SK-N-SH treated with all-trans-retinoic acid at 6 μM for 48 hours (cell line): Measurements from ENCODE around the gene DENND5A.

Experiments
- ARNTL ChIP-seq: fragments of 450-650 bp; formaldehyde crosslinking; IDR thresholded peaks from 2 replicates; pipeline ENCODE4 v1.5.0; 2020; ENCODE audit warnings: low read depth, mild to moderate bottlenecking, moderate library complexity, borderline replicate concordance
- CREB5 ChIP-seq: fragments of 250-450 bp; sonication (Bioruptor Pico); IDR thresholded peaks from 2 replicates; pipeline ENCODE4 v1.5.1; 2020; ENCODE audit warnings: low read depth, mild to moderate bottlenecking, moderate library complexity
- ISL1 ChIP-seq: fragments of 250-450 bp; sonication (Bioruptor Pico); IDR thresholded peaks from 2 replicates; pipeline ENCODE4 v2.1.2; 2022; ENCODE audit warnings: mild to moderate bottlenecking, moderate library complexity
- OSR1 ChIP-seq: fragments of 250-450 bp; sonication (Bioruptor Pico); IDR thresholded peaks from 2 replicates; pipeline ENCODE4 v1.8.0; 2022; ENCODE audit warnings: moderate library complexity, mild to moderate bottlenecking, inconsistent platforms
- RARB ChIP-seq: fragments of 250-450 bp; sonication (Bioruptor Pico); IDR thresholded peaks from 2 replicates; pipeline ENCODE4 v1.8.0; 2021; ENCODE audit warnings: mild to moderate bottlenecking, moderate library complexity
- TOX ChIP-seq: fragments of 250-450 bp; sonication (Bioruptor Pico); IDR thresholded peaks from 2 replicates; pipeline ENCODE4 v1.8.0; 2021; ENCODE audit warnings: mild to moderate bottlenecking, moderate library complexity, borderline replicate concordance
- TSHZ2 ChIP-seq: fragments of 250-450 bp; sonication (Bioruptor Pico); IDR thresholded peaks from 2 replicates; pipeline ENCODE4 v1.5.0; 2020; ENCODE audit warnings: mild to moderate bottlenecking, moderate library complexity
- ZFP3 ChIP-seq: fragments of 250-450 bp; sonication (Bioruptor Pico); IDR thresholded peaks from 2 replicates; pipeline ENCODE4 v1.5.0; 2020; ENCODE audit warnings: mild to moderate bottlenecking, moderate library complexity
- ZFP30 ChIP-seq: fragments of 450-650 bp; formaldehyde crosslinking; IDR thresholded peaks from 2 replicates; pipeline ENCODE4 v1.5.0; 2022; ENCODE audit warnings: mild to moderate bottlenecking, moderate library complexity
- ZNF8 ChIP-seq: fragments of 450-650 bp; formaldehyde crosslinking; IDR thresholded peaks from 2 replicates; pipeline ENCODE4 v1.5.0; 2020; ENCODE audit warnings: mild to moderate bottlenecking, moderate library complexity

- TF ChIP-seq ZNF8 (CRISPR knock-in tag) (no peak), ISL1 (no peak), CREB5 (CRISPR knock-in tag) (no peak), TOX (no peak), ARNTL (CRISPR knock-in tag) (no peak), TSHZ2 (CRISPR knock-in tag) (no peak), ZFP30 (no peak), ZFP3 (CRISPR knock-in tag) (no peak), OSR1 (CRISPR knock-in tag) (no peak), RARB (CRISPR knock-in tag) (no peak)
These were observed 86.4 kb downstream of the DENND5A start for GRCh38 chr11:9178716-9179115.
